OCI-LY7 (cell line): ENCODE results near the gene PKD1.

Source experiments
- CTCF ChIP-seq: fragments of 200-600 bp; sonication (generic); conservative IDR thresholded peaks from 2 replicates; pipeline ENCODE4 v1.5.1; 2014; ENCODE audit warnings: mild to moderate bottlenecking, antibody characterized with exemption, low read length, moderate library complexity, mixed read lengths
- EZH2phosphoT487 ChIP-seq: fragments of 200-600 bp; sonication (generic); IDR thresholded peaks from 2 replicates; pipeline ENCODE4 v1.6.1; 2018; ENCODE audit warnings: low read depth, borderline replicate concordance, mild to moderate bottlenecking, mixed run types, antibody characterized with exemption, low read length, moderate library complexity, mixed read lengths

DNA sequence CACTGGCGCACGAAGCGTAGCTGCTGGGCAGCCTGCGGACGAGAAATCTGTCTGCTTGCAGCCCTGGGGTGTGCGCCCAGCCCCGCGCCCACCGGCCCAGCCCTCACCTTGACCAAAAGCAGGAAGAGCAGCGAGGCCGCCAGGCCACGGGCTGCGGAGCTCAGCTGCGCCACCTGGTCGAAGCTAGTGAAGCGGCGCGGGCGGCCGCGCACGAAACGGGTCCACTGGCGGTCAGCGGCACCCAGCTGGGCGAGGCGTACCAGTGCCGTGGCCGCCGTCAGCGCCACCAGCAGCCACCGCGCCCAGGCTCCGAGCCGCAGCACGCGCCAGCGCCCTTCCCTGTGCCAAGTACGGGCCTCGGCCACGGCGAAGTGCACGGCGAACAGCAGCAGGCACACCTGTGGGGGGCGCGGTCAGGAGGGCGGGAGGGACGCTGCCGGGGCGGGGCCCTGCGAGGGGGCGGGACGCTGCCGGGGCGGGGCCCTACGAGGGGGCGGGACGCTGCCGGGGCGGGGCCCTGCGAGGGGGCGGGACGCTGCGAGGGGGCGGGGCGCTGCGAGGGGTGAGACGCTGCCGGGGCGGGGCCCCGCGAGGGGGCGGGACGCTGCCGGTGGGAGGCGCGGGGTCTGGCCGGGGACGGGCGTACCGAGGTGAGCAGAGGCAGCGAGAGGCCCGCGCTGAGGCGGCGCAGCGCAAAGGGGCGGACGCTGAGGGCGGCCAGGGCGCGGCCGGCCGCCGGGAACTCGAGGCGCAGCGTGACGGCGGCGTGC, 44.7 kb downstream of the PKD1 start:
- TF ChIP-seq CTCF, result no peak
- TF ChIP-seq EZH2phosphoT487, result no peak
